Lung (tissue), 12 donors: ENCODE data around the gene ZNF234. TPM values are rescaled to one million over a fixed set of nuclear protein-coding genes. Genes with fewer than 3 reads are reported as not detected.

Experiments used
- ATAC-seq: fragments of 200-7000 bp; cut with Tn5 transposase; one replicate; pipeline ENCODE4 v1.9.1; 2020; ENCODE audit warnings: moderate number of reproducible peaks; ENCODE audit not compliant: insufficient read depth, low FRiP score
- DNase-seq, 3 donors: peaks; one replicate each; pipeline ENCODE4 v3.0.0-alpha.2; 2013 to 2017
- H3K27ac ChIP-seq, 2 donors: one replicate each; pipeline ENCODE4 v1.5.1; 2013; ENCODE audit warnings: mild to moderate bottlenecking in 2 of 2, moderate library complexity in 2 of 2, control low read depth in 1 of 2, inconsistent platforms in 1 of 2, low read depth in 1 of 2, low read length in 1 of 2
- H3K27me3 ChIP-seq, 3 donors: one replicate each; pipeline ENCODE4 v1.5.1; 2013; ENCODE audit warnings: low read length in 2 of 3; ENCODE audit not compliant: control insufficient read depth in 3 of 3, insufficient read depth in 3 of 3
- H3K36me3 ChIP-seq, 4 donors: one replicate each; pipeline ENCODE4 v1.5.1; 2013; ENCODE audit warnings: low read length in 4 of 4, mild to moderate bottlenecking in 1 of 4, moderate library complexity in 1 of 4; ENCODE audit not compliant: control insufficient read depth in 4 of 4, insufficient read depth in 4 of 4
- H3K4me1 ChIP-seq, 5 donors: one replicate each; pipeline ENCODE4 v1.5.1; 2013; ENCODE audit warnings: low read length in 5 of 5, mild to moderate bottlenecking in 2 of 5, moderate library complexity in 1 of 5; ENCODE audit not compliant: control insufficient read depth in 5 of 5, insufficient read depth in 5 of 5
- H3K4me3 ChIP-seq: one replicate; pipeline ENCODE4 v1.5.1; 2013; ENCODE audit warnings: mild to moderate bottlenecking, control low read depth, moderate library complexity
- H3K9ac ChIP-seq, 2 donors: one replicate each; pipeline ENCODE4 v1.5.1; 2013; ENCODE audit warnings: low read length in 2 of 2, control low read depth in 1 of 2; ENCODE audit not compliant: insufficient read depth in 1 of 2
- H3K9me3 ChIP-seq, 4 donors: one replicate each; pipeline ENCODE4 v1.5.1; 2013; ENCODE audit warnings: low read length in 3 of 4, mild to moderate bottlenecking in 1 of 4, moderate library complexity in 1 of 4; ENCODE audit not compliant: control insufficient read depth in 4 of 4, insufficient read depth in 3 of 4
- WGBS, 2 donors: extraction: QIAGEN DNeasy Blood & Tissue Kit; methylation state at CpG; one replicate each; pipeline ENCODE4 v1.1.7; 2013; 5-methylcytosine and 5-hydroxymethylcytosine counted together
- polyA plus RNA-seq, 2 donors: library from polyadenylated mRNA; stranded (reverse); fragments of 200-250 nt; gene quantifications; one replicate each; pipeline ENCODE4 v1.2.1, GENCODE V29; 2013
- total RNA-seq, 2 donors: library from RNA; depleted of rRNA in 1 of 2; stranded (reverse); fragments of >200 nt in 1 of 2; gene quantifications; one replicate each; pipeline ENCODE4 v1.2.1, GENCODE V29; 2014 to 2021
- TF ChIP-seq, protein P1 (sequence below): IDR thresholded peaks from 2 replicates; pipeline ENCODE4 v1.5.1; 2012; ENCODE audit warnings: mild to moderate bottlenecking; ENCODE audit errors: control extremely low read depth, extremely low read depth
- donor health status: control.
- donor health status: control.
- donor health status: Bipolar disorder and iron deficiency.
- donor health status: healthy.
- donor health status: DM: yes; HTN: yes; CAD: no.

Gene ZNF234
- total and polyA plus RNA-seq, 4 donors = 2.6 to 16.2 (median 6.5) TPM

DNA sequence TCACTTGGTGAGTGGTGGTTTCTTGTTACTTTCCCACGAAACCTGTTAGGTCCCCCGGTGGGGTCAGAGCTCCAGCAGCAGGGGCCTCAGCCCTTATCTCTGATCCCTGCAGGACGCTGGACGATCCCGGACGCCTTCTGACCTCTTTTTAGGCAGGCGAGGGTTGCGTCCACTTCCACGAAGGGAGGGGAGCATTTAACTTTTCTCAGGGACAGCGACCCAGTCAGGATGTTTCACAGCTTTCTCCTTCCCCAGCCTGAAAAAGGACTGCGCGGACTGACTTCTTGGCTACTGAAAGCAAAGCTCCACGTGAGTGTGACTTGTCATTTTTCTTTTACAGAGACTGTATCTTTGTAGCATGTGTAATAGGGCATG, 692 bp downstream of the ZNF234 start:
- ATAC-seq = no peak
- Histone ChIP-seq H3K27ac (peak overlapping the region in 1 of 2 donors; percentile 24), H3K27me3 (no peaks in the 10 kb centered on the region), H3K9me3 (no peaks in the 10 kb centered on the region), H3K4me3 (peak overlapping the region; percentile 78), H3K36me3 (peaks cover 0 to 9% (median 7%) of the 10 kb centered on the region in 4 donors), H3K9ac (peak overlapping the region; percentile 70 to 81), H3K4me1 (peaks cover 0 to 14% (median 3%) of the 10 kb centered on the region in 5 donors)
- TF ChIP-seq, protein P1, sequence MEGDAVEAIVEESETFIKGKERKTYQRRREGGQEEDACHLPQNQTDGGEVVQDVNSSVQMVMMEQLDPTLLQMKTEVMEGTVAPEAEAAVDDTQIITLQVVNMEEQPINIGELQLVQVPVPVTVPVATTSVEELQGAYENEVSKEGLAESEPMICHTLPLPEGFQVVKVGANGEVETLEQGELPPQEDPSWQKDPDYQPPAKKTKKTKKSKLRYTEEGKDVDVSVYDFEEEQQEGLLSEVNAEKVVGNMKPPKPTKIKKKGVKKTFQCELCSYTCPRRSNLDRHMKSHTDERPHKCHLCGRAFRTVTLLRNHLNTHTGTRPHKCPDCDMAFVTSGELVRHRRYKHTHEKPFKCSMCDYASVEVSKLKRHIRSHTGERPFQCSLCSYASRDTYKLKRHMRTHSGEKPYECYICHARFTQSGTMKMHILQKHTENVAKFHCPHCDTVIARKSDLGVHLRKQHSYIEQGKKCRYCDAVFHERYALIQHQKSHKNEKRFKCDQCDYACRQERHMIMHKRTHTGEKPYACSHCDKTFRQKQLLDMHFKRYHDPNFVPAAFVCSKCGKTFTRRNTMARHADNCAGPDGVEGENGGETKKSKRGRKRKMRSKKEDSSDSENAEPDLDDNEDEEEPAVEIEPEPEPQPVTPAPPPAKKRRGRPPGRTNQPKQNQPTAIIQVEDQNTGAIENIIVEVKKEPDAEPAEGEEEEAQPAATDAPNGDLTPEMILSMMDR = no peak
- 7 to 10% methylated on average over 13 of the region's 13 CpGs for WGBS, 2 donors
- DNase-seq = peak in 2 of 3 donors; percentile 30 to 43

DNA sequence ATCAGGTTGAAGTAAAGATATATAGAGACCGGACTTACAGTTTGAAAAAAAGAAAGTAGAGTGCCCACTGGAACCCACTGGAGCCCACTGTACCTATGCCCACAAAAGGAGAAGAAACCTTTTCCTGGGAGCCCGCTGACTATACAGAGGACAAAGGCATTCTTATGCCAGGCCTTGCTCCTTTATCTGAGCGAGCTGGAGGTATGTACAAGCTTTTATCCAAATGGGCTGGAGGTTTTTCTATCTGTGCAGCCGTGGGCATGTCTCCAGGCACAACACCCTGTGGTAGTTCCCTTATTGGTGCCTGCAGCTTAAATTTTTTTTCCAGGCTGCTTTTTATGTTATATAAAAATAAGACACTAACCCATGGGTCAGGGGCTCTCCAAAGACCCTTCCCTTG, 8.4 kb downstream of the ZNF234 start:
- 97 to 98% methylated on average over 4 of the region's 4 CpGs for WGBS, 2 donors

DNA sequence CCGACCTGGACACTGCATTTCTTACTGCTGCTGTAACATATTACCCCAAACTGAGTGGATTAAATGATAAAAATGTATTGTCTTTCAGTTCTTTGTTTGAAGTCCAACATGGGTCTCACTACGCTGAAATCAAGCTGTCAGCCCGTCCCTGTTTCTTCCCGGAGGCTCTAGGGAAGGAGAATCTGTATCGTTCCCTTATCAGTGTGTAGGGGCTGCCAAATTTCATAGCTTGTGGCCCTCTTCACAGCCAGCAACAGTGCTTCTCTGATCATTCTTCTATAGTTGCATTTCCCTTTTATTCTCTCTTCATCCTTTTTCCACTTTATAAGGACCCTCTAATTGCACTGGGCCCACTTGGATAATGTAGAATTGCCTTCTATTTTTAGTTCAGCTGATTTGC, 10.1 kb downstream of the ZNF234 start:
- no peak for ATAC-seq
- TF ChIP-seq, protein P1 = no peak
- H3K27ac ChIP-seq = no peak overlapping the region
- peaks cover 45 to 66% (median 60%) of the 10 kb centered on the region in 4 donors for H3K36me3 ChIP-seq
- no peak for DNase-seq
- no peaks in the 10 kb centered on the region for H3K4me1 ChIP-seq
- H3K9me3 ChIP-seq = peaks cover 7 to 37% (median 22%) of the 10 kb centered on the region in 4 donors
- H3K4me3 ChIP-seq = no peak overlapping the region
- 94 to 98% methylated on average over 5 of the region's 5 CpGs for WGBS, 2 donors
- no peak overlapping the region for H3K9ac ChIP-seq
- no peaks in the 10 kb centered on the region for H3K27me3 ChIP-seq

More for the DNA sequence above, 8.4 kb downstream of the ZNF234 start:
- DNase-seq (no peak), ATAC-seq (no peak)
- Histone ChIP-seq H3K27me3 (no peaks in the 10 kb centered on the region), H3K9me3 (peaks cover 0 to 34% (median 10%) of the 10 kb centered on the region in 4 donors), H3K27ac (no peak overlapping the region), H3K36me3 (peaks cover 37 to 62% (median 50%) of the 10 kb centered on the region in 4 donors), H3K4me3 (no peak overlapping the region), H3K4me1 (no peaks in the 10 kb centered on the region), H3K9ac (no peak overlapping the region)
- TF ChIP-seq, protein P1 = no peak

DNA sequence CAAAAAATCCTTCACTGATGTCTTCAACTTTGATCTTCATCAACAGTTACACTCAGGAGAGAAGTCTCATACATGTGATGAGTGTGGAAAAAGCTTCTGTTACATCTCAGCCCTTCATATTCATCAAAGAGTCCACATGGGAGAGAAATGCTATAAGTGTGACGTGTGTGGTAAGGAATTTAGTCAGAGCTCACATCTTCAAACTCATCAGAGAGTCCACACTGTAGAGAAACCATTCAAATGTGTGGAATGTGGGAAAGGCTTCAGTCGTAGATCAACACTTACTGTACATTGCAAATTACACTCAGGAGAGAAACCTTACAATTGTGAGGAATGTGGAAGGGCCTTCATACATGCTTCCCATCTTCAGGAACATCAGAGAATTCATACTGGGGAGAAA, 15.1 kb downstream of the ZNF234 start:
- TF ChIP-seq, protein P1 = no peak
- WGBS, 2 donors = 91 to 93% methylated on average over 2 of the region's 2 CpGs

More for the DNA sequence above, 15.1 kb downstream of the ZNF234 start:
- H3K27me3 ChIP-seq = no peaks in the 10 kb centered on the region
- no peak overlapping the region for H3K27ac ChIP-seq
- no peaks in the 10 kb centered on the region for H3K4me1 ChIP-seq
- no peak overlapping the region for H3K4me3 ChIP-seq
- peaks cover 30 to 62% (median 50%) of the 10 kb centered on the region in 4 donors for H3K36me3 ChIP-seq
- ATAC-seq (no peak), DNase-seq (no peak)
- peaks cover 21 to 50% (median 28%) of the 10 kb centered on the region in 4 donors for H3K9me3 ChIP-seq
- no peak overlapping the region for H3K9ac ChIP-seq
